ENCODE results near the gene ARHGAP10.

GRCh38 chr4:148016063-148016637 lies 284.3 kb downstream of the ARHGAP10 start:
- TF ChIP-seq GATA2 (IDR thresholded peaks at IDR 0.05; ENCODE audit: low read depth, low read length) (no peak), GATA3 (IDR thresholded peaks at IDR 0.05; ENCODE audit: low read depth, low read length) (no peak)

Data from SH-SY5Y (cell line).